H1 (cell line): Measurements from ENCODE around the gene VDAC2.

ENCODE experiments used
- BCL11A ChIP-seq, 2 experiments: IDR thresholded peaks; one replicate each; pipeline ENCODE4 v1.6.1; 2011; ENCODE audit warnings: low read depth in 2 of 2, low read length in 2 of 2, mild to moderate bottlenecking in 2 of 2
- CTCF ChIP-seq, 3 experiments: IDR thresholded peaks; 1 replicate in 2 of 3; 2 replicates in 1 of 3; pipeline versions ENCODE4 v1.5.1 to v1.6.1; 2011; ENCODE audit warnings: low read length in 3 of 3, mild to moderate bottlenecking in 3 of 3, inconsistent platforms in 2 of 3, low read depth in 1 of 3, moderate library complexity in 1 of 3; ENCODE audit not compliant: insufficient read depth in 1 of 3; ENCODE audit errors: control extremely low read depth in 1 of 3
- EZH2 ChIP-seq: fragments of 200-600 bp; sonication (generic); IDR thresholded peaks from 2 replicates; pipeline ENCODE4 v1.7.1; 2012; ENCODE audit warnings: low read depth, mild to moderate bottlenecking, moderate library complexity, low read length, inconsistent platforms; ENCODE audit not compliant: severe bottlenecking
- MAX ChIP-seq: IDR thresholded peaks from 2 replicates; pipeline ENCODE4 v1.6.1; 2012; ENCODE audit warnings: inconsistent platforms
- POLR2AphosphoS5 ChIP-seq: IDR thresholded peaks from 2 replicates; pipeline ENCODE4 v1.6.1; 2011; ENCODE audit warnings: low read depth, low read length
- RAD21 ChIP-seq, 2 experiments: IDR thresholded peaks in 1 of 2; conservative IDR thresholded peaks in 1 of 2; 2 replicates each; pipeline ENCODE4 v1.6.1; 2011; ENCODE audit warnings: low read depth in 2 of 2, low read length in 2 of 2, improper control_type of control experiment in 1 of 2, inconsistent platforms in 1 of 2, mild to moderate bottlenecking in 1 of 2, moderate library complexity in 1 of 2
- RFX5 ChIP-seq: IDR thresholded peaks from 2 replicates; pipeline ENCODE4 v1.6.1; 2011; ENCODE audit warnings: low read depth, low read length, improper control_type of control experiment, borderline replicate concordance
- TCF12 ChIP-seq: IDR thresholded peaks from 2 replicates; pipeline ENCODE4 v1.6.1; 2011; ENCODE audit warnings: low read depth, mild to moderate bottlenecking, low read length
- YY1 ChIP-seq: IDR thresholded peaks from 2 replicates; pipeline ENCODE4 v1.6.1; 2011; ENCODE audit warnings: low read depth, mild to moderate bottlenecking, low read length

- TF ChIP-seq CTCF (IDR thresholded peaks at IDR 0.05; ENCODE audit: control extremely low read depth in 1 of 3, insufficient read depth in 1 of 3, low read depth in 1 of 3, low read length in 3 of 3) (peak; percentile 99 to 100 (median 99)), EZH2 (no peak), BCL11A (IDR thresholded peaks at IDR 0.05; ENCODE audit: low read depth in 2 of 2, low read length in 2 of 2) (no peak), RFX5 (no peak), RAD21 (IDR thresholded peaks at IDR 0.05 in 1 of 2, conservative IDR thresholded peaks at IDR 0.05 in 1 of 2; ENCODE audit: low read depth in 2 of 2, low read length in 2 of 2) (peak; percentile 98 to 99), MAX (peak; percentile 66), POLR2AphosphoS5 (no peak), YY1 (peak; percentile 72; the same call in 1 of the 2 replicates), TCF12 (peak; percentile 62; the same call in 1 of the 2 replicates)
Observed at GRCh38 chr10:75235375-75236177, 25.0 kb downstream of the VDAC2 start, which contains the start of gene COMTD1.
